Measurements from ENCODE around the gene LRRC70. TPM values are rescaled to one million over a fixed set of nuclear protein-coding genes. Genes with fewer than 3 reads are reported as not detected.

Gene LRRC70, protein sequence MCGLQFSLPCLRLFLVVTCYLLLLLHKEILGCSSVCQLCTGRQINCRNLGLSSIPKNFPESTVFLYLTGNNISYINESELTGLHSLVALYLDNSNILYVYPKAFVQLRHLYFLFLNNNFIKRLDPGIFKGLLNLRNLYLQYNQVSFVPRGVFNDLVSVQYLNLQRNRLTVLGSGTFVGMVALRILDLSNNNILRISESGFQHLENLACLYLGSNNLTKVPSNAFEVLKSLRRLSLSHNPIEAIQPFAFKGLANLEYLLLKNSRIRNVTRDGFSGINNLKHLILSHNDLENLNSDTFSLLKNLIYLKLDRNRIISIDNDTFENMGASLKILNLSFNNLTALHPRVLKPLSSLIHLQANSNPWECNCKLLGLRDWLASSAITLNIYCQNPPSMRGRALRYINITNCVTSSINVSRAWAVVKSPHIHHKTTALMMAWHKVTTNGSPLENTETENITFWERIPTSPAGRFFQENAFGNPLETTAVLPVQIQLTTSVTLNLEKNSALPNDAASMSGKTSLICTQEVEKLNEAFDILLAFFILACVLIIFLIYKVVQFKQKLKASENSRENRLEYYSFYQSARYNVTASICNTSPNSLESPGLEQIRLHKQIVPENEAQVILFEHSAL
- 2.7 and 6.5 TPM in 2 replicates for total RNA-seq (2014; rRNA removed; shearing (Covaris generic); ENCODE audit: low replicate concordance)

DNA sequence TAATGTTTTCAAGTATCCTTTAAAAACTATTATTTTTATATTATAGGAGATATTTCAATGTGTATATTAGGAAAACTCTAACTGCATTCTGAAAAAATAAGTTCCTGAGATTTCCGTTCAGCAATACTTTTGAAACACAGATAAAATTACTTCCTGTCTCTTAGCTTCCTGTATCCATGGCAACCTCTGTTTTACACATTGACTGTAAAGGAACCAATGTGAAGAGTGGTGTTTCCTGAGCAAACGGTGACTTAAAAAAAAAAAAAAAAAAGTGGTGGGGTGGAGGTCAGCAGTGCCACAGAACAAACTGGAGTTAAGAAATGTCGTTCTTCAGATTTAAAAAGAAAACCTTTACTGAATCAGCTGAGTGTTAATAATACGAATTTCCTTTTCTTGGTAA lies at the start of gene LRRC70:
Gene LRRC70, plus strand, starts transcription at position 280 of the 400 bp plus-strand sequence. CDS start 620 bp downstream, outside the sequence.
- Histone ChIP-seq H3K9me2 (replicated peaks; ENCODE audit: insufficient read depth, low read length) (no peaks in the 10 kb centered on the region; the same call in 1 of the 2 replicates), H3K4me2 (ENCODE audit: low read depth, low read length, poor library complexity, severe bottlenecking) (peak within 1 kb of the TSS; percentile 51), H4K20me1 (ENCODE audit: insufficient read depth, low read depth, low read length) (no peaks in the 10 kb centered on the region), H3K27ac (ENCODE audit: low read length) (peak within 1 kb of the TSS; percentile 20; the same call in 1 of the 2 replicates), H2AFZ (ENCODE audit: low read length) (no peak within 1 kb of the TSS), H3K9me3 (ENCODE audit: low read length) (no peaks in the 10 kb centered on the region), H3K4me1 (ENCODE audit: low read length) (peaks cover 11% of the 10 kb centered on the region), H3K4me3 (ENCODE audit: low read length) (no peak within 1 kb of the TSS), H3K36me3 (ENCODE audit: insufficient read depth, low read length) (peaks cover 10% of the 10 kb centered on the region; the same call in 1 of the 2 replicates), H3K79me2 (ENCODE audit: low read length) (peaks cover 26% of the 10 kb centered on the region), H3K27me3 (ENCODE audit: low read length) (no peaks in the 10 kb centered on the region), H3K9ac (ENCODE audit: low read length) (no peak within 1 kb of the TSS)
- peak; percentile 87 for DNase-seq

DNA sequence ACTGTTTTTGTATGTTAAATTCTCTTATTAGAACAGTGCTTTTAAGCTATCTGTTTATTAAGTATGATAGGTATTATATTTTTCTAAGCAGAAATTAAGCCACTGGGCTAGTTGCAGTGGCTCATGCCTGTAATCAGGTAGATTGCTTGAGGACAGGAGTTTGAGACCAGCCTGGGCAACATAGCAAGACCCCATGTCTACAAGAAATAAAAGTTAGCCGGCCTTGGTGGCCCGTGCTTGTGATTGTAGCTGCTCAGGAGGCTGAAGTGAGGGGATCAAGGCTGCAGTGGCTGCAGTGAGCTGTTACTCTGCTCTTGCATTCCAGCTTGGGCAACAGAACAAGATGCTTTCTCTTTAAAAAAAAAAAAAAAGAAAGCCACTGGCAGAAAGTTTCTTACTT lies 45.0 kb upstream of the LRRC70 start:
- DNase-seq: no peak
- no peaks in the 10 kb centered on the region for H3K4me1 ChIP-seq (ENCODE audit: low read length)
- no peak overlapping the region for H3K9ac ChIP-seq (ENCODE audit: low read length)
- H3K9me2 ChIP-seq (replicated peaks; ENCODE audit: insufficient read depth, low read length): no peaks in the 10 kb centered on the region
- H3K9me3 ChIP-seq (ENCODE audit: low read length): no peaks in the 10 kb centered on the region
- no peak overlapping the region for H2AFZ ChIP-seq (ENCODE audit: low read length)
- no peak overlapping the region for H3K4me3 ChIP-seq (ENCODE audit: low read length)
- H3K36me3 ChIP-seq (ENCODE audit: insufficient read depth, low read length): peaks cover 12% of the 10 kb centered on the region; the same call in 1 of the 2 replicates
- H4K20me1 ChIP-seq (ENCODE audit: insufficient read depth, low read depth, low read length): no peaks in the 10 kb centered on the region
- no peak overlapping the region for H3K4me2 ChIP-seq (ENCODE audit: low read depth, low read length, poor library complexity, severe bottlenecking)
- no peak overlapping the region for H3K27ac ChIP-seq (ENCODE audit: low read length)
- H3K79me2 ChIP-seq (ENCODE audit: low read length): peaks cover 12% of the 10 kb centered on the region
- H3K27me3 ChIP-seq (ENCODE audit: low read length): no peaks in the 10 kb centered on the region

DNA sequence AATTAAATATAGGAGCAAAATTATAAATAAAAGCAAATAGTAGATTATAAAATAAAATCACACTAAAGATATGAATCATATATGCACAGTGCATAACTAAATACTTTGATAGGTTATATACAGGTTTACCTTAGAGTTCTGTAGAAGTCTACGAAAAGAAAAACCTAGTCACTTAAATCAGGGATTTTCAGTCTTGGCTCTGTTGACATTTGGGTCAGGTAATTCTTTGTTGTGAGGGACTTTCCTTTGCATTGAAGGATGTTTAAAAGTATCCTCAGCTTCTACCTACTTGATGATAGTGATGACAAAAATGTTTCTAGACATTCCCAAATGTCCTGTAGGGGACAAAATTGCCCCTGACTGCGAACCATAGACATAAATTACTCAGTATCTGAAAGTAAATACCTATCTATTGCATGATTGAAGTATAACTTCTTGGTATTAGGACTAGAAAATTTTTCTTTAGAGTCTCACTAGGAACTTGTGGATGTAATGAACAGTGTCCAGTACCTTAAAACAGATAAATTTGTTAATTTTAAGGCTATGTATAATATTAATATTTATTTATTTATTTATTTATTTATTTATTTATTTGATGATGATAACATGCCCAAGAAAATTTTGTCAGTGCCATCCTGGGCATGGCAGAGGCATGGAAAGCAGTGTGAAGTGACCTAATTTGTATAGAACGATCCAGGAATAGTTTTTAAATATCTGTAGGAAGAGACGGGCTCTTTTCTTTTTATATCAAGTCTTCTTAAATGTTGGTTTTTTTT lies 44.0 kb upstream of the LRRC70 start:
- DNase-seq: no peak
- H3K9me2 ChIP-seq (replicated peaks; ENCODE audit: insufficient read depth, low read length): no peaks in the 10 kb centered on the region
- no peak overlapping the region for H3K4me3 ChIP-seq (ENCODE audit: low read length)
- no peaks in the 10 kb centered on the region for H3K27me3 ChIP-seq (ENCODE audit: low read length)
- H3K4me1 ChIP-seq (ENCODE audit: low read length): no peaks in the 10 kb centered on the region
- H3K36me3 ChIP-seq (ENCODE audit: insufficient read depth, low read length): peaks cover 12% of the 10 kb centered on the region; the same call in 1 of the 2 replicates
- H3K9ac ChIP-seq (ENCODE audit: low read length): no peak overlapping the region
- peaks cover 10% of the 10 kb centered on the region for H3K79me2 ChIP-seq (ENCODE audit: low read length)
- H4K20me1 ChIP-seq (ENCODE audit: insufficient read depth, low read depth, low read length): no peaks in the 10 kb centered on the region
- no peak overlapping the region for H3K27ac ChIP-seq (ENCODE audit: low read length)
- H3K9me3 ChIP-seq (ENCODE audit: low read length): no peaks in the 10 kb centered on the region
- H3K4me2 ChIP-seq (ENCODE audit: low read depth, low read length, poor library complexity, severe bottlenecking): no peak overlapping the region
- H2AFZ ChIP-seq (ENCODE audit: low read length): no peak overlapping the region

DNA sequence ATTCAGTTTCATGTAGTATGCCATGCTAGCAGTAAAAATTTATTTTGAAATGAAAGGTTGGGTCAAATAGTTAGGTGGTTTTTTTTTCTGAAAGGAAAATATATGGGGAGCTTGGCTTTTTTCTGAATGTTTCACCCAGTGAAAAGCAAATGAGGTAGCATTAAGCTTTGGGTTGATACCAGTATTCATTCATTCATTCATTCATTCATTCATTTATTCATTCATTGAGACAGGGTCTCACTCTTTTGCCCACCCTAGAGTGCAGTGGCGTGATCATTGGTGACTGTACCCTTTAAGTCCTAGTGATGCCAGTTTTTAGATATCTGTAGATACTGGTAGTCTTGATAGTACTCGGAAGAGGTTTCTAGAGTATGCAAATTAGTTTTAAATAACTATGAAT lies 42.4 kb upstream of the LRRC70 start:
- DNase-seq: no peak
- H3K4me3 ChIP-seq (ENCODE audit: low read length): no peak overlapping the region
- H2AFZ ChIP-seq (ENCODE audit: low read length): no peak overlapping the region

DNA sequence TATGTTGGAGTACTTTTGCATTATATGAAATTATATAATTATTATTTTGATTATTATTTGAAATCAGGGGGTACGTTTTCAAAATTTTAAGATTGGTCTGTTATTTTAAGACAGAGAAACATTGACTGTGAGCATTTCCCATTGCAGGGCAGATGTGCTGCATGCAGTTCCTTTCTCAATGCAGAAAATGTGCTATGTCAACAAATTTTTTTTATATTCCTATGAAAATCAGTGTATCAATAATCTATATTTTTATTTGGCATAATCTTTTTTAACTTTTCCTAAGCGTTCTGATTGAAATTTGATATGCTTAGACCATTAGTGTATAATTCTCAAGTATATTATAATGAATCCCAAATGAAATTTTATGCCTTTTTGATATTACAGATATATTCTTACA lies 41.8 kb upstream of the LRRC70 start:
- Histone ChIP-seq H3K9me3 (ENCODE audit: low read length) (no peaks in the 10 kb centered on the region), H3K4me1 (ENCODE audit: low read length) (no peaks in the 10 kb centered on the region), H3K79me2 (ENCODE audit: low read length) (peaks cover 10% of the 10 kb centered on the region), H2AFZ (ENCODE audit: low read length) (no peak overlapping the region), H3K27me3 (ENCODE audit: low read length) (no peaks in the 10 kb centered on the region), H3K36me3 (ENCODE audit: insufficient read depth, low read length) (peaks cover 12% of the 10 kb centered on the region; the same call in 1 of the 2 replicates), H3K4me2 (ENCODE audit: low read depth, low read length, poor library complexity, severe bottlenecking) (no peak overlapping the region), H3K4me3 (ENCODE audit: low read length) (no peak overlapping the region), H3K9me2 (replicated peaks; ENCODE audit: insufficient read depth, low read length) (no peaks in the 10 kb centered on the region), H3K27ac (ENCODE audit: low read length) (no peak overlapping the region), H3K9ac (ENCODE audit: low read length) (no peak overlapping the region), H4K20me1 (ENCODE audit: insufficient read depth, low read depth, low read length) (no peaks in the 10 kb centered on the region)
- DNase-seq: no peak

More for the DNA sequence above, 42.4 kb upstream of the LRRC70 start:
- no peak overlapping the region for H3K4me2 ChIP-seq (ENCODE audit: low read depth, low read length, poor library complexity, severe bottlenecking)
- no peaks in the 10 kb centered on the region for H3K27me3 ChIP-seq (ENCODE audit: low read length)
- H3K9ac ChIP-seq (ENCODE audit: low read length): no peak overlapping the region
- H3K4me1 ChIP-seq (ENCODE audit: low read length): no peaks in the 10 kb centered on the region
- no peak overlapping the region for H3K27ac ChIP-seq (ENCODE audit: low read length)
- no peaks in the 10 kb centered on the region for H3K9me2 ChIP-seq (replicated peaks; ENCODE audit: insufficient read depth, low read length)
- no peaks in the 10 kb centered on the region for H3K9me3 ChIP-seq (ENCODE audit: low read length)
- peaks cover 10% of the 10 kb centered on the region for H3K79me2 ChIP-seq (ENCODE audit: low read length)
- H4K20me1 ChIP-seq (ENCODE audit: insufficient read depth, low read depth, low read length): no peaks in the 10 kb centered on the region
- peaks cover 13% of the 10 kb centered on the region; the same call in 1 of the 2 replicates for H3K36me3 ChIP-seq (ENCODE audit: insufficient read depth, low read length)

DNA sequence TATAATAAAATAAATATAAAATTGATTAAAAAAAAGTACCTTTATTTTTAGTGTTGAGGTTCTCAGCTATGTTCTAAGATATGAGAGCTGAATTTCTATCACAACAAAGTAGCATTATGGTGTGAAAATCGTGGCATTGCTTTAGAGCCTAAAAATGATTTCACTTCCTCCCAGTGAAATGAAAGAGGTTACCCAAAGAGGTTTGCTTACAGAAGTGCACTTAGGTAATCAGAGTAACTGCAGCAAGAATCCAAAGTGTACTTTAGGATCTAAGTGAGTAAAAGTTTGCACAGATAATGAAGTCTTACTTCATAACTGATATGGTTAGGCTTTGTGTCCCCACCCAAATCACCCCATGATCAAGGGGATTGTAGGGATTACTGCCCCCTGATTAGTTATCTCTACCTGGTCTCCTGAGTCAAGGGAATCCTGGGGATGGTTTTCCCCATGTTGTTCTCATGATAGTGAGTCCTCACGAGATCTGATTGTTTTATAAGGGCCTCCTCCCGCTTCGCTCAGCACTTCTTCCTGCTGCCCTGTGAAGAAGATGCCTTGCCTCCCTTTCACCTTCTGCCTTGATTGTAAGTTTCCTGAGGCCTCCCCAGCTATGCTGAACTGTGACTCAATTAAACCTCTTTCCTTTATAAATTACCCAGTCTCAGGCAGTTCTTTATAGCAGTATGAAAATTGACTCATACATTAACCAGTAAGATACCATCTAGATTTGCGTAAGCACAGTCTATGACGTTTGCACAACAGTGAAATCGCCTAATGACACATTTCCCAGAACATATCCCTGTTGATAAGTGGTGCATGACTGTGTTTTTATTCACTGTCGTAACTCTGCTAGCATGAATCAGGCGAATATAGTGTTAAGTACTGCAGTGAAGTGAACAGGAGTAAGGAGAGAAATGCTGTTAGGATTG lies 40.3 kb upstream of the LRRC70 start:
- Histone ChIP-seq H3K9ac (ENCODE audit: low read length) (no peak overlapping the region), H4K20me1 (ENCODE audit: insufficient read depth, low read depth, low read length) (no peaks in the 10 kb centered on the region), H3K4me3 (ENCODE audit: low read length) (no peak overlapping the region), H3K4me2 (ENCODE audit: low read depth, low read length, poor library complexity, severe bottlenecking) (no peak overlapping the region), H3K36me3 (ENCODE audit: insufficient read depth, low read length) (peaks cover 14% of the 10 kb centered on the region; the same call in 1 of the 2 replicates), H3K4me1 (ENCODE audit: low read length) (no peaks in the 10 kb centered on the region), H3K27ac (ENCODE audit: low read length) (no peak overlapping the region), H3K79me2 (ENCODE audit: low read length) (peaks cover 10% of the 10 kb centered on the region), H3K9me2 (replicated peaks; ENCODE audit: insufficient read depth, low read length) (no peaks in the 10 kb centered on the region), H3K9me3 (ENCODE audit: low read length) (no peaks in the 10 kb centered on the region), H3K27me3 (ENCODE audit: low read length) (no peaks in the 10 kb centered on the region), H2AFZ (ENCODE audit: low read length) (no peak overlapping the region)
- peak; percentile 43 for DNase-seq

DNA sequence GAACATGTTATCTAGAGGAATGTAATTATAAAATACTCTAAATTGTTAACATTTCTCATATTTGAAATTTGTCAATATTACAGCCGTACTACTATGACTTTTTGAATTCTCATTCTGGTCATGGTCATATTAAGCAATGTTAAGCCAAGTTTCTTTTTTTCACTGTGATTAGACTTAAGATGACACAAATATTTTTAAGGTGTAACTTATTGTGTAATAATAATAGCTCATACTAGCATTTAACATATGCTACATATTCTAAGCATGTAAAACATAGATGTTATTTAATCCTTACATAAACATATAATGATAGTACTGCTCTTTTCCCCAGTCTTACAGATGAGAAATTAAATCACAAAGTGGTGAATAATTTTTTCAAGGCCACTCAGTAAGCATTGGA lies 35.9 kb upstream of the LRRC70 start:
- Histone ChIP-seq H3K4me3 (ENCODE audit: low read length) (no peak overlapping the region), H3K4me1 (ENCODE audit: low read length) (no peaks in the 10 kb centered on the region), H3K27me3 (ENCODE audit: low read length) (no peaks in the 10 kb centered on the region), H3K9me3 (ENCODE audit: low read length) (no peaks in the 10 kb centered on the region), H3K36me3 (ENCODE audit: insufficient read depth, low read length) (peaks cover 11% of the 10 kb centered on the region; the same call in 1 of the 2 replicates), H3K4me2 (ENCODE audit: low read depth, low read length, poor library complexity, severe bottlenecking) (no peak overlapping the region), H3K9me2 (replicated peaks; ENCODE audit: insufficient read depth, low read length) (no peaks in the 10 kb centered on the region), H3K27ac (ENCODE audit: low read length) (no peak overlapping the region), H3K79me2 (ENCODE audit: low read length) (no peaks in the 10 kb centered on the region), H2AFZ (ENCODE audit: low read length) (no peak overlapping the region), H3K9ac (ENCODE audit: low read length) (no peak overlapping the region), H4K20me1 (ENCODE audit: insufficient read depth, low read depth, low read length) (no peaks in the 10 kb centered on the region)
- no peak for DNase-seq
